Transverse colon (tissue), 4 donors: Measurements from ENCODE around the gene CCNQ.

Source experiments
- CTCF ChIP-seq, 5 experiments: fragments of 200-600 bp in 3 of 5; fragments of 450-650 bp in 2 of 5; sonication (generic) in 3 of 5; IDR thresholded peaks; 1 replicate in 2 of 5; 2 replicates in 3 of 5; pipeline ENCODE4 v1.5.1; 2016 to 2017; ENCODE audit warnings: antibody characterized with exemption in 5 of 5, inconsistent platforms in 3 of 5, mild to moderate bottlenecking in 2 of 5, moderate library complexity in 1 of 5
- EP300 ChIP-seq: sonication (generic); formaldehyde crosslinking; IDR thresholded peaks from one replicate; pipeline ENCODE4 v1.6.1; 2017; ENCODE audit warnings: antibody characterized with exemption, low read depth
- POLR2A ChIP-seq: fragments of 450-650 bp; IDR thresholded peaks from one replicate; pipeline ENCODE4 v1.6.1; 2016; ENCODE audit warnings: antibody characterized with exemption, mild to moderate bottlenecking, moderate library complexity
- POLR2AphosphoS5 ChIP-seq, 3 donors: sonication (generic); formaldehyde crosslinking; IDR thresholded peaks; one replicate each; pipeline ENCODE4 v1.6.1; 2016; ENCODE audit warnings: antibody characterized with exemption in 3 of 3

GRCh38 chrX:153627675-153628111 is 28.8 kb upstream of the CCNQ start:
- TF ChIP-seq CTCF (IDR thresholded peaks at IDR 0.05) = no peak
- no peak for TF ChIP-seq POLR2A
- TF ChIP-seq POLR2AphosphoS5 (IDR thresholded peaks at IDR 0.05) = no peak
- no peak for TF ChIP-seq EP300
